NCI-H2081 treated with DMSO at 0.1 percent for 48 hours (cell line): ENCODE measurements around the gene TPD52L2.
"Not testable (repeated sequence)": the region's sequence is repeated elsewhere in the genome, so short reads cannot be mapped to it uniquely, and the experiment has no call there.

ENCODE experiments used
- DNase-seq: peaks from one replicate; lab custom pipeline; 2025; lab: John Stamatoyannopoulos, UW

The TPD52L2 gene

GRCh38 chr20:63878899-63879663, 14.0 kb downstream of the TPD52L2 start:
- DNase-seq = no peak

DNA sequence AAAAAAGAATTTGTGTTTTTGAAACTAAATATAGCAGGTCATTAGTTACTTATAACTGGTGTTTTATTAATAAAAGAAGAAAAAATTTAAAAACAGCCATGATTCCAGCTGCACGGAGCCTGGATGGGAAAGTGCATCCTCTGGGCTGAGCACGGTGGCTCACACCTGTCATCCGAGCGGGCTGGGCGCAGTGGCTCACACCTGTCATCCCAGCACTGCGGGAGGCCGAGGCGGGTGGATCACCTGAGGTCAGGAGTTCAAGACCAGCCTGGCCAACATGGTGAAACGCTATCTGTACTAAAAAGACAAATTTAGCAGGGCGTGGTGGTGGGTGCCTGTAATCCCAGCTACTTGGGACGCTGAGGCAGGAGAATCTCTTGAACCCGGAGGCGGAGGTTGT, 15.8 kb downstream of the TPD52L2 start:
- DNase-seq = not testable (repeated sequence)

DNA sequence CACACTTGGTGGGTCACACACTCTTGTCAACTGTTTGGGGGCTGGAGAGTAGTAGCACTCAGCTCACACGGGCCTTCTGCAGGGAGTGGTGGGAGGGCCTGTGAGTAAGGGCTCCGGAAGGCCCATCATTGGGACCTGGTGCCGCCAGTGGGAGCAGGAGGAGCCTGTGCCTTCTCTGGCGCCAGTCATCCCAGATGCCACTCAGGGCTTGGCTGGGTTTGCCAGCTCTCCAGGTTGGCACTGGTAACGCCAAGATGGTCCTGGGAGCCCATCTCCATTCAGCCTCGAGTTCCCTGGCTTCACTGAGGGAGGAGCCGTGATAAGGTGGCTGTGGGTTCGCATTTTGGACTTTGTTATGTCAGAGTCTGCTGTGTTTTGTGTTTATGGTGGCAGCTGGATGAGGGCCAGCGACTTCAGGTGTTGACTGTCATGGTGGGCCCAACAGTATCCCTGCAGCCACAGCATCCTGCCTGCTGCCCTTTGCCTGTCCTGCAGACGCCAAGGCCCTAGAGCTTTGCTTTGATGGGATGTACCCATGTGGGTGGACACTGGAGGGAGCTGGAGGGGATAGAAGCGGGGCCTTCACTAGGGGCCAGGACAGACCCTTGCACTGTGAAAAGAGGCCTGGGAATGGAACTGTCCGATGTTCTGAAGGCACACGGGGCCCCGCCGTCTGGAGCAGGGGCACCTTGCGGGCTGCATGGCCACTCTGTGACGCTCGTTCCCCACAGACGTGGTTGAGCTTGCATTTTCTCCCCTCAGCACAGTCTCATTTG, 16.6 kb downstream of the TPD52L2 start:
- DNase-seq = no peak

GRCh38 chr20:63882257-63883200, 17.5 kb downstream of the TPD52L2 start:
- DNase-seq = no peak

- DNase-seq = no peak
Measured at GRCh38 chr20:63883201-63883593, 18.1 kb downstream of the TPD52L2 start.

GRCh38 chr20:63884506-63885263, 19.6 kb downstream of the TPD52L2 start:
- no peak for DNase-seq

DNA sequence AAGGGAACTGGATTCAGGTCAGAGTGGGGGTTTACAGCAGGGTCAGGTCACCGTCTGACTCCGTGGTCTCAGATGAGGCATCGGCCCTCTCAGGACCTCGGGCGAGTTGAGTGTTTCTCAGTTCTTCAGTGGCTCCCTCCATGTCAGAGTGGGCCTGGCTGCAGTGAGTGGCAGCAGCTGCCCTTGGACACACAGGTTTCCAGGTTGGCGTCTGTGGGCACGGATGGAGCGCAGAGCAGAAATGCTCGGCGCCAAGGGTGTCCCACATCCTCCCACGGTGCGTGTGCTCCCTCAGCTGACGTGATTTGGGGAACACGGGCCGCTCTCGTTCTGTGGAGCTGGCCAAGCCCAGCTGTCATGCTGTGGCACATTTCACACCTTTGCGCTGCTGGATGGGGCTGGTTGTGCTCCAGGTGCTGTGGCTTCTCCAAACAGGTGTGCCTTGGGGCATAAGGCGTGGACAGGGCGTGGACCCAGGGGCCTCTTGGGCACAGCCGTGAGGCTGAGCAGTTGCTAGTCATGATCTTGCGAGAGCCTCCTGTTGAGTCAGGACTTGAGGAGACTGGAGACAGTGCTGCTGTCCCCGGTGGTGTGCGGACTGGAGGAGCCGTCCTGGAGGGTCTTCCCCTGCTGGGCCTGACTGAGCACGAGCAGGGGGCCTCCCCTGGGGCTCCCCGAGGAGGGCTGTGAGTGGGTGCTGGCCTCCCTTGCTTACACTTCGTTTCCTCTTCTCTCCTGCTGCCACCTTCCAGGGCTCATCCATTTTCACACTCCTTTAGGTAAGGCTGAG, 20.4 kb downstream of the TPD52L2 start:
- no peak for DNase-seq

DNA sequence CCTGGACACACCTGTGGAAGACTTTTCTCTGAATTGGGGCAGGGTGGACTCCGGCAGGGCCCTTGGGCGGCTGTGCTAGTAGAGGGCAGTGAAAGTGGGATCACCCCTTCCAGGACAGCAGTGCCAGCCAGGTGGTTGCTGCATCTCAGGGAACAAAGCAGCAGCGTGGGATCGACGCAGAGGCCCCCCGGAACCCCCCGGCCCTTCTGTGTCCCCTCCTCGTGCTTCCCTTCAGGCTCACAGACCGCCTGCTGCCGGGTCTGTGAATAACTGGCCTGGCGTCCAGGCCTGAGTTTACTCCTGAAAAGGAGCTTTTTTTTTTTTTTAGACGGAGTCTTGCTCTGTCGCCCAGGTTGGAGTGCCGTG, 21.0 kb downstream of the TPD52L2 start:
- DNase-seq = no peak

DNA sequence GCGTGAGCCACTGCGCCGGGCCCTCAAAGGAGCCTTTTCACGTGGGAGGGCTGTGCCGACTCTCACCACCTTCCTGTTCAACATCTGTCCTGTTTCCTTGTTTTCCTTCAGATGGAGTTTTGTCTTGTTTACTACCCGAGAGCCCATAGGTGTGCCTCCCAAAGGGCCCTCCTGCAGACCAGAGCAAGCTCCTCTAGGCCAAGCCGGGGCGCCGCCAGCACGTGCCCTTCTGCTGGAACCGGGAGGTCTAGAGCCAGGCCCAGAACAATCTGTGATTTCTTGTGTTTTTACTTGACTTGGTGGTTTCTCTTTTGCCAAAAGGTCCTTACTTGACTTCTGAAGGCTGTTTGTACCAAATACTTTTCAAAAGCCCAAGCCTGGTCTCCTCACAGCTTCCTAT, 21.9 kb downstream of the TPD52L2 start:
- DNase-seq = no peak

GRCh38 chr20:63889241-63890200, 24.5 kb downstream of the TPD52L2 start:
- no peak for DNase-seq

GRCh38 chr20:63890201-63890576, 25.1 kb downstream of the TPD52L2 start:
- DNase-seq = no peak

GRCh38 chr20:63890616-63891015, 25.5 kb downstream of the TPD52L2 start:
- DNase-seq = no peak

- DNase-seq = no peak
Measured at GRCh38 chr20:63891061-63892002, 26.3 kb downstream of the TPD52L2 start.

- no peak for DNase-seq
Measured at GRCh38 chr20:63892402-63892801, 27.3 kb downstream of the TPD52L2 start.

- DNase-seq = no peak
Measured at GRCh38 chr20:63893999-63894357, 28.9 kb downstream of the TPD52L2 start.

DNA sequence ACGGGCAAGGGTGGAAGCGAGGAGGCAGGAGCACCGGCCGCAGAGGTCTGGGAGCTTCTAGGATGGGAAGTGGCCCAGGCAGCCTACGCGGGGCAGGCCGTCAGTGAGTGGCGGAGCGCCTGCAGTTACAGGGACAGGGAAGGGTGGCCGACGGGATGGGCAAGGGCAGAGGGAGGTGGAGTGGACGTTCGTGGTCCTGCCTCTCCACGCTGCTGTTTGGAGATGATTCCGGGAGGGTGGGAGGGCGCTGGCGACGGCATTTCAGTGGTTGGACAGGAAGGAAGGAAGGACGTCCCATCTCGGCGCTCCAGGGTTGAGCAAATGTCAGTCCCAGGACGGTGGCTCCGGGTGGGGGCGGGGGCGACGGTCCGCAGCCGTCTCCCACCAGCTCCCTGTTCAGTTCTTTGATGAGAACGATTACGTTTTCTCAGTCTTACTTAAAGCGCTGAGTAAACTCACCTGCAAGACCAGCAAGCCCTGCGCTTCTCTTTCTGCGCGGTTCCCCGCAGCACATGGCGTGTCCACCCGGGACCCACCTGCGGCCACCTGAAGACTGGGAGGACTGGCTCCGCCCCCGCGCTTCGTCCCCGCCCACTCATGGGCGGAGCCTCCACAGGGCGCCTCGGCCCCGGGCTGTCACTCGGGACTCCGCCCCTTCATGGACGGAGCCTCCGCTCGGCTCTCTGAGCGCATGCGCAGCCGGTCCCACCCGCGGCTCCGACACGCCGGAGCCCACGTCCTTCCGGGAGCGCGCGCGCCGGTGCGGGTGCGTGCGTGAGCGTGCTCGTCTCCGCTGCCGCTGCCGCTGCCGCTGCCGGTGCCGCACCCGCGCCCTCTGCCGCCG, 29.5 kb downstream of the TPD52L2 start, which contains the start of gene DNAJC5:
Gene DNAJC5, plus strand, starts transcription at position 769 of the 844 bp plus-strand sequence. CDS start 33,220 bp downstream, outside the sequence.
- DNase-seq = peak; percentile 48

- DNase-seq = no peak
Measured at GRCh38 chr20:63895202-63895951, 30.3 kb downstream of the TPD52L2 start.
